CD4-positive, alpha-beta T cell treated with Interleukin-17A for 4 hours (primary cell): ENCODE results near the gene LSM6.

Experiments used
- DNase-seq: peaks from one replicate; pipeline ENCODE4 v3.0.0-alpha.2; 2020; ENCODE audit warnings: mixed read lengths

Gene LSM6

GRCh38 chr4:146175541-146176453 is at the start of gene LSM6:
LSM6 (plus strand) TSS chr4:146175718; CDS start chr4:146182922, 7,204 bp downstream.
- DNase-seq: peak; percentile 85

GRCh38 chr4:146132445-146132844 is 43.1 kb upstream of the LSM6 start:
- no peak for DNase-seq

- no peak for DNase-seq
These were observed 40.6 kb upstream of the LSM6 start for GRCh38 chr4:146134761-146135445.

GRCh38 chr4:146135941-146136340 is 39.6 kb upstream of the LSM6 start:
- no peak for DNase-seq

- no peak for DNase-seq
These were observed 32.8 kb upstream of the LSM6 start for GRCh38 chr4:146142768-146143167.

GRCh38 chr4:146143888-146144287 is 31.6 kb upstream of the LSM6 start:
- no peak for DNase-seq

GRCh38 chr4:146146918-146147317 is 28.6 kb upstream of the LSM6 start:
- DNase-seq: no peak

GRCh38 chr4:146148021-146148420 is 27.5 kb upstream of the LSM6 start:
- no peak for DNase-seq

- DNase-seq: no peak
These were observed 21.5 kb upstream of the LSM6 start for GRCh38 chr4:146154057-146154456.

- no peak for DNase-seq
These were observed 20.3 kb upstream of the LSM6 start for GRCh38 chr4:146155152-146155724.

- DNase-seq: no peak
These were observed 17.3 kb upstream of the LSM6 start for GRCh38 chr4:146158036-146158745.

GRCh38 chr4:146159384-146160058 is 16.0 kb upstream of the LSM6 start:
- DNase-seq: no peak

- DNase-seq: no peak
These were observed 14.3 kb upstream of the LSM6 start for GRCh38 chr4:146161243-146161642.

GRCh38 chr4:146165221-146165620 is 10.3 kb upstream of the LSM6 start:
- DNase-seq: no peak

- DNase-seq: no peak
These were observed 9.7 kb upstream of the LSM6 start for GRCh38 chr4:146165840-146166239.

- no peak for DNase-seq
These were observed 5.4 kb upstream of the LSM6 start for GRCh38 chr4:146170149-146170548.

- no peak for DNase-seq
These were observed 1.4 kb downstream of the LSM6 start for GRCh38 chr4:146176891-146177290.

- DNase-seq: no peak
These were observed 2.6 kb downstream of the LSM6 start for GRCh38 chr4:146178126-146178525.

- no peak for DNase-seq
These were observed 4.4 kb downstream of the LSM6 start for GRCh38 chr4:146179784-146180370.

GRCh38 chr4:146182443-146182842 is 6.9 kb downstream of the LSM6 start:
- DNase-seq: no peak

- no peak for DNase-seq
These were observed 7.7 kb downstream of the LSM6 start for GRCh38 chr4:146183209-146183608.

- DNase-seq: no peak
These were observed 10.5 kb downstream of the LSM6 start for GRCh38 chr4:146186041-146186440.
